LoVo (cell line): Measurements from ENCODE around the gene SHC3.

Experiments used
- DNase-seq: peaks from one replicate; pipeline ENCODE4 v3.0.0-alpha.2; 2016; ENCODE audit warnings: low spot score

SHC3 gene

GRCh38 chr9:89106224-89106851 is 72.3 kb downstream of the SHC3 start:
- DNase-seq = no peak

- no peak for DNase-seq
Measured at GRCh38 chr9:89104821-89105220, 73.8 kb downstream of the SHC3 start.

- DNase-seq = no peak
Measured at GRCh38 chr9:89097219-89097618, 81.4 kb downstream of the SHC3 start.

- no peak for DNase-seq
Measured at GRCh38 chr9:89096807-89097206, 81.8 kb downstream of the SHC3 start.

GRCh38 chr9:89095761-89096528 is 82.7 kb downstream of the SHC3 start:
- no peak for DNase-seq

GRCh38 chr9:89093201-89093975 is 85.2 kb downstream of the SHC3 start:
- no peak for DNase-seq

GRCh38 chr9:89089176-89089575 is 89.4 kb downstream of the SHC3 start:
- no peak for DNase-seq

GRCh38 chr9:89083626-89084025 is 95.0 kb downstream of the SHC3 start:
- no peak for DNase-seq

GRCh38 chr9:89080193-89080592 is 98.4 kb downstream of the SHC3 start:
- DNase-seq = no peak

- no peak for DNase-seq
Measured at GRCh38 chr9:89079391-89079790, 99.2 kb downstream of the SHC3 start.

GRCh38 chr9:89078860-89079259 is 99.8 kb downstream of the SHC3 start:
- no peak for DNase-seq

- DNase-seq = no peak
Measured at GRCh38 chr9:89078421-89078820, 100.2 kb downstream of the SHC3 start.

- no peak for DNase-seq
Measured at GRCh38 chr9:89077519-89077918, 101.1 kb downstream of the SHC3 start.

- DNase-seq = no peak
Measured at GRCh38 chr9:89073397-89073796, 105.2 kb downstream of the SHC3 start.

GRCh38 chr9:89071591-89071990 is 107.0 kb downstream of the SHC3 start:
- no peak for DNase-seq

- DNase-seq = no peak
Measured at GRCh38 chr9:89066835-89067234, 111.8 kb downstream of the SHC3 start.

- DNase-seq = no peak
Measured at GRCh38 chr9:89065921-89066320, 112.7 kb downstream of the SHC3 start.

- DNase-seq = no peak
Measured at GRCh38 chr9:89060790-89061189, 117.8 kb downstream of the SHC3 start.

GRCh38 chr9:89059925-89060506 is 118.6 kb downstream of the SHC3 start:
- DNase-seq = no peak

GRCh38 chr9:89058906-89059305 is 119.7 kb downstream of the SHC3 start:
- DNase-seq = no peak

- DNase-seq = no peak
Measured at GRCh38 chr9:89054865-89055495, 123.6 kb downstream of the SHC3 start.

- DNase-seq = no peak
Measured at GRCh38 chr9:89053301-89053700, 125.3 kb downstream of the SHC3 start.
